NOMO-1 treated with dmso at 0.1 percent for 144 hours (cell line): Measurements from ENCODE around the gene MMP11.

Experiments used
- DNase-seq: peaks from one replicate; lab custom pipeline; 2025; ENCODE audit not compliant: unreplicated experiment; lab: John Stamatoyannopoulos, UW

The MMP11 gene

DNA sequence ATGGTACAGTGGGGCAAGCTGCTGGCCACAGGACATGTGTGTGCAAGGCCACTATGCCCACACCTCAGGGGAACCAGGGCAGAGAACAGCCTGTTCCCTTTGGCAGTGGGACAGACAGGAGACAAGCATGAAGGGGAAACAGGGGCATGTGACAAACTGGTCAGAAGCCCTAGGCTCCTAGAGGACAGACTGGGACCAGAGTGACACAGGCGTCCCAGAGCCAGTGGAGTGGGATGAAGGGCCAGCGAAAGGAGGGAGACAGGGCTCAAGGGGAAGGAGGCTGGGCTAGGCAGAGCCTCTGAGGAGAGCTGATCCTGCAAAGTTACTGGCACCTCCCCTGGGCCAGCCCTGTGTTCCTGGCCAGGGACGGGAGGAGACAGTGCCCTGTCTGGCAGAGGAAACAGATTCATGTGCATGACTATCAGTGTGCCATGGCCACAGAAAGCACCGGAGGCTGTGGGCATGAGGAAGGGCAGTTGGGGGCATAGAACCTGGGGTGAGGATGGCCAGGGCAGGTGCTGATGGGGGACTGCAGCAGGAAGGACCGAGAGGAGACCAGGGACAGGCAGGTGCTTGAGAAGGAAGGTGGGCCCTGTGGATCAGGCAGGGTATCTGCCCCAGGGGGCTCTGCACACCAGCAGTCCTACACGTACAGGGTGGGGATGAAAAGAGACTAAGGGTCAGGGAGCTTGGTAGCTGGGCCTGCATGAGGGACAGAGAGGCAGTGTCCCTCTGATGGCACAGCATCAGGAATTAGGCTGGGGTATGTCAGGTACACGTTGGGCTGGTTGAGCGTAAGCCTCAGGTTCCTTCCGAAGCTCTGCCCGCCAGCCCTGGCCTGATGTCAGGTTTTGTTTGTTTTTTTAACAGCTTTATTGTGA, 56.4 kb downstream of the MMP11 start:
- no peak for DNase-seq

- DNase-seq, result no peak
These were observed 57.3 kb downstream of the MMP11 start for GRCh38 chr22:23829845-23830372.

DNA sequence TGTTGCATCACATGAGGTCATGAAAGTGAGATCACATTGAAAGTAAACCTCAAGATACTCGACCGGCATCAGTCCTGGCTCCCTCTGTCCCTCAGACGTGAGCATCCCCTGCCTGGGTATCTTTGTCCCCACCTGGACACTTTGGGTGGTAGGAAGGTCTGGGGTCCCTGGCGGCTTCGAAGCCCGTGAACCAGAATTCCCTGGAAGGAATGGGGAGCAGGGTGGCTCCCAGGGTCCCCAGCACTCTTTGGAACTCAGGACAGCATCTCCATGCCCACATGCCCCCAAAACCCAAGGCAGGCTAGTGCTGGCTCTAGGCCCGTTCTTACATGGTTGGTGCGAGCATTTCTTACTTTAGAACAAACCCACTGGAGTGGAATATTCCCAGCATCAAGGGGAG, 58.6 kb downstream of the MMP11 start:
- DNase-seq, result no peak

DNA sequence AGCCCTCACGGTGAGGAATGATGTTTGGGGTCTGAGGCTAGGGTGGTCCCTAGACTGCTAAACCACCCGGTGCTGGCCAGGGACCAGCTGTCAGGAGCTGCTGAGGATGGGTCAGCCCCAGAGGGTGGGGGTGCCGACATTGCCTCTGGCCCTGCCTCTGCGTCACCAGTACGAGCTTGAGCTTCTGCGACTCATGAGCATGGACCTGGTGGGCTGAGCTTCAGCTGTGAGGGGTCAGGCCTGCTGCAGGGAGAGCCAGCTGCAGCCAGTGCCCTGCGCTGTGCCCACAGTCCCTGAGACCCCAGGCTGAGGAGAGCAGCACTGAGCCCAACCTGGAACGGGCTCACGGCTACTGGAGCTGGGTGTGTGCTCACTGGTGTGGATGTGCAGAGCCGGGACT, 59.1 kb downstream of the MMP11 start:
- DNase-seq, result no peak

GRCh38 chr22:23832226-23833016, 59.8 kb downstream of the MMP11 start:
- no peak for DNase-seq

DNA sequence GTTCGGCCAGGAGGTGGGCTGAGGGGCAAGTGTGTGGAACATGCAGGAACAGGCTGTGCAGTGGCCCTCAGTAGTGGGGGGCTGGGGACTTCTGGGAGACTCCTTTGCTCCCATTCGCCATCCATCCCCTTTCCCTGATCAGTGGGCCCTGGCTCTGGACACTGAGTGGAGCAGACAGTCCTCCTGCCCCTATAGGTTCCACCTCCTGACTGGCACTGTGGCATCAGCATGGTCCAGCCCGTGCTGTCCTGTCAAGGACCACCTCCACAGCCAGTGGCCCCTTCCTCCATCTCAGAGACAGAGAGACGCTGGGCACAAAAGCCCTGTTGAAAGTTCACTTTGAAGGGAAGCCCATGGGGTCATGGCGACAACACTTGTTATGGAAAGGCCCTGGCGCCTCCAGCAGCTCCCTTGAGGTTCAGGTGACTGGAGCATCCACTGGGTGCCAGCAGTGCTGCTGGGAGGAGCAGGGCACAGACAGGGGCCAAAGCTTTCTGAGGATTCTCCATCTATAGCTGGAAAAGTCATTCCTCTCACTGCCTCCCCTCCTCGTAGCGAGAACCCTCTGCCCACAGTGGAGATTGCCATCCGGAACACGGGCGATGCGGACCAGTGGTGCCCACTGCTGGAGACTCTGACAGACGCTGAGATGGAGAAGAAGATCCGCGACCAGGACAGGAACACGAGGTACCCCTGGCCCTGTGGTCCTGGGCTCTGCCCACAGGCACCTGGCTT, 60.5 kb downstream of the MMP11 start:
- DNase-seq, result no peak
